ENCODE data around the gene NOTCH4. TPM values are rescaled to one million over a fixed set of nuclear protein-coding genes. Genes with fewer than 3 reads are reported as not detected.
"Not testable (repeated sequence)": the region's sequence is repeated elsewhere in the genome, so short reads cannot be mapped to it uniquely, and the experiment has no call there.

NOTCH4 gene
- total and polyA plus RNA-seq, 3 donors from 2014 or later: 12.4 to 26.9 (median 15.2) TPM

GRCh38 chr6:32195902-32196681, 27.8 kb downstream of the NOTCH4 start:
- H3K4me1 ChIP-seq: peaks cover 23% of the 10 kb centered on the region
- peak overlapping the region; percentile 100 for H3K27ac ChIP-seq
- H3K4me3 ChIP-seq: peak overlapping the region; percentile 87 to 99
- peak; percentile 97 for DNase-seq
- H3K9me3 ChIP-seq: no peaks in the 10 kb centered on the region
- no peaks in the 10 kb centered on the region for H3K36me3 ChIP-seq (ENCODE audit: low read depth, missing control alignments)
- TF ChIP-seq, protein P1, sequence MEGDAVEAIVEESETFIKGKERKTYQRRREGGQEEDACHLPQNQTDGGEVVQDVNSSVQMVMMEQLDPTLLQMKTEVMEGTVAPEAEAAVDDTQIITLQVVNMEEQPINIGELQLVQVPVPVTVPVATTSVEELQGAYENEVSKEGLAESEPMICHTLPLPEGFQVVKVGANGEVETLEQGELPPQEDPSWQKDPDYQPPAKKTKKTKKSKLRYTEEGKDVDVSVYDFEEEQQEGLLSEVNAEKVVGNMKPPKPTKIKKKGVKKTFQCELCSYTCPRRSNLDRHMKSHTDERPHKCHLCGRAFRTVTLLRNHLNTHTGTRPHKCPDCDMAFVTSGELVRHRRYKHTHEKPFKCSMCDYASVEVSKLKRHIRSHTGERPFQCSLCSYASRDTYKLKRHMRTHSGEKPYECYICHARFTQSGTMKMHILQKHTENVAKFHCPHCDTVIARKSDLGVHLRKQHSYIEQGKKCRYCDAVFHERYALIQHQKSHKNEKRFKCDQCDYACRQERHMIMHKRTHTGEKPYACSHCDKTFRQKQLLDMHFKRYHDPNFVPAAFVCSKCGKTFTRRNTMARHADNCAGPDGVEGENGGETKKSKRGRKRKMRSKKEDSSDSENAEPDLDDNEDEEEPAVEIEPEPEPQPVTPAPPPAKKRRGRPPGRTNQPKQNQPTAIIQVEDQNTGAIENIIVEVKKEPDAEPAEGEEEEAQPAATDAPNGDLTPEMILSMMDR (IDR thresholded peaks at IDR 0.05): no peak
- TF ChIP-seq POLR2A (IDR thresholded peaks at IDR 0.05): peak; percentile 98
- H3K27me3 ChIP-seq: no peaks in the 10 kb centered on the region
- intact Hi-C loops (cut with DNase I; ENCODE audit: low total_unique reads): no loop called here
- 0% methylated on average over 15 to 57 of the region's 58 CpGs for WGBS, 2 donors

DNA sequence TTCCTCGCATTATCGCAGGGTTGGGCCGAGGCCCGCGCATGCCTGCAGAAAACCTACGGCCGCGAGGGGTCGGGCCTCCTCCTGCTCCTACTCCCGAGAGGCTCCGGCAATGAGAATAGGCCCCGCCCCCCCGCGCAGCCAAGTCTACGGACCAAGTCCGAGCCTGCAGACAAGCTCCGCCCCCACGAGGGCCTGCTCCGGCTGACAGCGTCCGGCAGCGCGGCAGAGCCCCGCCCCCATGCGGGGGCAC, 28.3 kb downstream of the NOTCH4 start:
- H3K4me3 ChIP-seq: peak overlapping the region; percentile 87 to 99
- H3K27ac ChIP-seq: peak overlapping the region; percentile 100
- no peaks in the 10 kb centered on the region for H3K36me3 ChIP-seq (ENCODE audit: low read depth, missing control alignments)
- H3K27me3 ChIP-seq: no peaks in the 10 kb centered on the region
- intact Hi-C loops (cut with DNase I; ENCODE audit: low total_unique reads): no loop called here
- DNase-seq: peak; percentile 100
- H3K9me3 ChIP-seq: no peaks in the 10 kb centered on the region
- 0 to 2% methylated on average over 10 to 15 of the region's 25 CpGs for WGBS, 2 donors
- no peak for TF ChIP-seq POLR2A (IDR thresholded peaks at IDR 0.05)
- TF ChIP-seq, protein P1 (IDR thresholded peaks at IDR 0.05): peak in 2 of 3 experiments; percentile 74 to 83
- H3K4me1 ChIP-seq: peaks cover 28% of the 10 kb centered on the region

GRCh38 chr6:32194825-32195651, 28.8 kb downstream of the NOTCH4 start:
- Histone ChIP-seq H3K9me3 (no peaks in the 10 kb centered on the region), H3K4me3 (peak overlapping the region; percentile 87 to 99), H3K4me1 (peaks cover 31% of the 10 kb centered on the region), H3K27ac (peak overlapping the region; percentile 100), H3K36me3 (ENCODE audit: low read depth, missing control alignments) (no peaks in the 10 kb centered on the region), H3K27me3 (no peaks in the 10 kb centered on the region)
- WGBS, 2 donors: 13 to 14% methylated on average over 15 of the region's 15 CpGs
- intact Hi-C loops (cut with DNase I; ENCODE audit: low total_unique reads): no loop called here
- TF ChIP-seq, protein P1 (IDR thresholded peaks at IDR 0.05): peak; percentile 41 to 74 (median 53)
- TF ChIP-seq POLR2A (IDR thresholded peaks at IDR 0.05): peak; percentile 97
- DNase-seq: peak; percentile 43

DNA sequence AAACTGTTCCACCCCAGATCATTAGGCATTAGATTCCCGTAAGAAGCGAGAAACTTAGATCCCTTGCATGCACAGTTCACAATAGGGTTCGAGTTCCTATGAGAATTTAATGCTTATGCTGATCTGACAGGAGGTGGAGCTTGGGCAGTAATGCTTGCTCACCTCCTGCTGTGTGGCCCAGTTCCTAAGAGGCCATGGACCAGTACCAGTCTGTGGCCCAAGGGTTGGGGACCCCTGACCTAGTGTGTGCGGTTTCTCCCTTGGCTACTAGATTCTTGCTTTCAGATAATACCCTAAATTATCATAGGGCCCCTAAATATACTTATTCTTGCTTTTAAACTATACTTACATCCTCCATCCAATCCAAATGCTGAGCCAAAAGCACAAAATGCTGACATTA, 29.5 kb downstream of the NOTCH4 start:
- H3K9me3 ChIP-seq: no peaks in the 10 kb centered on the region
- intact Hi-C loops (cut with DNase I; ENCODE audit: low total_unique reads): no loop called here
- TF ChIP-seq POLR2A (IDR thresholded peaks at IDR 0.05): no peak
- TF ChIP-seq, protein P1 (IDR thresholded peaks at IDR 0.05): no peak
- WGBS, 2 donors: 88 to 92% methylated on average over 3 to 4 of the region's 4 CpGs
- no peak for DNase-seq
- H3K27ac ChIP-seq: peak overlapping the region; percentile 100
- H3K4me1 ChIP-seq: peaks cover 31% of the 10 kb centered on the region
- peak overlapping the region in 1 of 2 donors; percentile 99 for H3K4me3 ChIP-seq
- H3K27me3 ChIP-seq: no peaks in the 10 kb centered on the region
- H3K36me3 ChIP-seq (ENCODE audit: low read depth, missing control alignments): no peaks in the 10 kb centered on the region

- H3K36me3 ChIP-seq (ENCODE audit: low read depth, missing control alignments); H3K27me3 ChIP-seq; H3K4me3 ChIP-seq; DNase-seq; intact Hi-C loops (cut with DNase I; ENCODE audit: low total_unique reads); H3K9me3 ChIP-seq: not testable (repeated sequence)
- Histone ChIP-seq H3K4me1 (peaks cover 42% of the 10 kb centered on the region), H3K27ac (peak overlapping the region in 1 of 2 donors; percentile 81)
- 81 to 84% methylated on average over 13 of the region's 13 CpGs for WGBS, 2 donors
Measured at GRCh38 chr6:32193096-32193495, 30.8 kb downstream of the NOTCH4 start.

Data from testis (tissue), 3 donors.